ENCODE measurements around the gene GALNT13. TPM values are rescaled to one million over a fixed set of nuclear protein-coding genes. Genes with fewer than 3 reads are reported as not detected.

The GALNT13 gene
- total RNA-seq, 1 donor = 0.36 TPM

GRCh38 chr2:154125891-154126290 lies 254.2 kb downstream of the GALNT13 start:
- Histone ChIP-seq H3K27ac (ENCODE audit: low read depth, low read length) (no peak overlapping the region), H3K4me1 (ENCODE audit: insufficient read depth, low read length) (no peaks in the 10 kb centered on the region), H3K4me2 (ENCODE audit: insufficient read depth, low read length) (no peak overlapping the region), H3K79me2 (ENCODE audit: insufficient read depth, low read length) (no peaks in the 10 kb centered on the region), H3K27me3 (ENCODE audit: insufficient read depth, low read length) (no peaks in the 10 kb centered on the region), H3K4me3 (ENCODE audit: insufficient read depth, low read length) (no peak overlapping the region), H3K9me3 (ENCODE audit: low read depth, low read length) (no peaks in the 10 kb centered on the region), H4K20me1 (ENCODE audit: insufficient read depth, low read length) (no peaks in the 10 kb centered on the region), H3K36me3 (ENCODE audit: insufficient read depth, low read length) (no peaks in the 10 kb centered on the region), H2AFZ (ENCODE audit: low read length) (no peak overlapping the region)
- TF ChIP-seq CTCF (IDR thresholded peaks at IDR 0.05; ENCODE audit: extremely low read depth, low read depth, low read length) = no peak
- DNase-seq (ENCODE audit: insufficient read length, low spot score, missing footprints) = peak; percentile 10

- H3K4me1 ChIP-seq (ENCODE audit: insufficient read depth, low read length) = no peaks in the 10 kb centered on the region
- H3K4me3 ChIP-seq (ENCODE audit: insufficient read depth, low read length) = no peak overlapping the region
- H3K79me2 ChIP-seq (ENCODE audit: insufficient read depth, low read length) = no peaks in the 10 kb centered on the region
- no peaks in the 10 kb centered on the region for H3K36me3 ChIP-seq (ENCODE audit: insufficient read depth, low read length)
- no peak for DNase-seq (ENCODE audit: insufficient read length, low spot score, missing footprints)
- H3K27me3 ChIP-seq (ENCODE audit: insufficient read depth, low read length) = no peaks in the 10 kb centered on the region
- no peak for TF ChIP-seq CTCF (IDR thresholded peaks at IDR 0.05; ENCODE audit: extremely low read depth, low read depth, low read length)
- no peaks in the 10 kb centered on the region for H4K20me1 ChIP-seq (ENCODE audit: insufficient read depth, low read length)
- H2AFZ ChIP-seq (ENCODE audit: low read length) = no peak overlapping the region
- no peak overlapping the region for H3K27ac ChIP-seq (ENCODE audit: low read depth, low read length)
- no peak overlapping the region for H3K4me2 ChIP-seq (ENCODE audit: insufficient read depth, low read length)
- no peaks in the 10 kb centered on the region for H3K9me3 ChIP-seq (ENCODE audit: low read depth, low read length)
These were observed 259.1 kb downstream of the GALNT13 start for GRCh38 chr2:154130821-154131220.

GRCh38 chr2:154132827-154133226 lies 261.1 kb downstream of the GALNT13 start:
- no peak for DNase-seq (ENCODE audit: insufficient read length, low spot score, missing footprints)
- H3K4me1 ChIP-seq (ENCODE audit: insufficient read depth, low read length) = no peaks in the 10 kb centered on the region
- H3K27me3 ChIP-seq (ENCODE audit: insufficient read depth, low read length) = no peaks in the 10 kb centered on the region
- no peak overlapping the region for H2AFZ ChIP-seq (ENCODE audit: low read length)
- TF ChIP-seq CTCF (IDR thresholded peaks at IDR 0.05; ENCODE audit: extremely low read depth, low read depth, low read length) = no peak
- no peak overlapping the region for H3K27ac ChIP-seq (ENCODE audit: low read depth, low read length)
- no peaks in the 10 kb centered on the region for H3K36me3 ChIP-seq (ENCODE audit: insufficient read depth, low read length)
- H4K20me1 ChIP-seq (ENCODE audit: insufficient read depth, low read length) = no peaks in the 10 kb centered on the region
- no peaks in the 10 kb centered on the region for H3K79me2 ChIP-seq (ENCODE audit: insufficient read depth, low read length)
- no peaks in the 10 kb centered on the region for H3K9me3 ChIP-seq (ENCODE audit: low read depth, low read length)
- H3K4me2 ChIP-seq (ENCODE audit: insufficient read depth, low read length) = no peak overlapping the region
- H3K4me3 ChIP-seq (ENCODE audit: insufficient read depth, low read length) = no peak overlapping the region

GRCh38 chr2:154133823-154134222 lies 262.1 kb downstream of the GALNT13 start:
- Histone ChIP-seq H3K36me3 (ENCODE audit: insufficient read depth, low read length) (no peaks in the 10 kb centered on the region), H3K4me2 (ENCODE audit: insufficient read depth, low read length) (no peak overlapping the region), H2AFZ (ENCODE audit: low read length) (peak overlapping the region; percentile 14), H3K27me3 (ENCODE audit: insufficient read depth, low read length) (no peaks in the 10 kb centered on the region), H3K79me2 (ENCODE audit: insufficient read depth, low read length) (no peaks in the 10 kb centered on the region), H3K27ac (ENCODE audit: low read depth, low read length) (no peak overlapping the region), H3K4me3 (ENCODE audit: insufficient read depth, low read length) (no peak overlapping the region), H4K20me1 (ENCODE audit: insufficient read depth, low read length) (no peaks in the 10 kb centered on the region), H3K4me1 (ENCODE audit: insufficient read depth, low read length) (no peaks in the 10 kb centered on the region), H3K9me3 (ENCODE audit: low read depth, low read length) (no peaks in the 10 kb centered on the region)
- no peak for DNase-seq (ENCODE audit: insufficient read length, low spot score, missing footprints)
- no peak for TF ChIP-seq CTCF (IDR thresholded peaks at IDR 0.05; ENCODE audit: extremely low read depth, low read depth, low read length)
